HG03135 (cell line): ENCODE data around the gene NCKAP5.

ENCODE experiments used
- ATAC-seq: cut with Tn5 transposase; IDR thresholded peaks from one replicate; pipeline ENCODE4 v1.9.1; 2021; ENCODE audit warnings: mild to moderate bottlenecking, moderate library complexity; ENCODE audit not compliant: unreplicated experiment

NCKAP5 gene

DNA sequence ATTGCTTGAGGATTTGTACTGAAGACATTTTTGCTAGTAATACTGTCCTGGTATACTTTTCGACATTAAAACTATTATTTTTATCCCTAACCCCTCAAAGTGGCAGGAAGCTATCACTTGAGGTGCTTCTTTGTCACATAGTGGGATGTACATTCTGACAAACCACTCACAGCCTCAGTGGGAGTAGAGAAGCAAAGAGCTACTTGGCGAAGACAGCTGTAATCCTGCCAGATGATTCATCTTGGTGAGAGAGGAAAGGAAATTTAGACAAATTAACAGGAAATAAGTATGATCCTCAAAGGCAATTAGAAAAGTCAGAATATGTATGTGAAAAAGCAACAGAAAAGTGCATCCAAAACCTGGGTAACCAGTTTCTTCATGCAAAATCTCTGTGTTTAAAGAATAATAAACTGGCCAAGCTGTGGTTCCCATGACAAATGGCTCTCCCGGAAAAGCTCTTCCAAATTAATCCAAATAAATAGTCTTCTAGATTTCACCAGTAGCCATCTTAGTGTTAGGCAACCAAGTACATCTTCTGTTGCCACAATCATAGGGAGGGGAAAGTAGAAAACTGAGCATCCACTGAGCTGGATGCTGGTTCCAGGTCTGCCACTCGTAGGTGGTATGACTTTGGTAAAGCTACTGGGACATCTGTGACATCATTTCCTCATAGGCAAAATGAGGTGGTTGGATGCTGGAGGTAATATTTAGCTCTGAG, 590.3 kb downstream of the NCKAP5 start:
- no peak for ATAC-seq

DNA sequence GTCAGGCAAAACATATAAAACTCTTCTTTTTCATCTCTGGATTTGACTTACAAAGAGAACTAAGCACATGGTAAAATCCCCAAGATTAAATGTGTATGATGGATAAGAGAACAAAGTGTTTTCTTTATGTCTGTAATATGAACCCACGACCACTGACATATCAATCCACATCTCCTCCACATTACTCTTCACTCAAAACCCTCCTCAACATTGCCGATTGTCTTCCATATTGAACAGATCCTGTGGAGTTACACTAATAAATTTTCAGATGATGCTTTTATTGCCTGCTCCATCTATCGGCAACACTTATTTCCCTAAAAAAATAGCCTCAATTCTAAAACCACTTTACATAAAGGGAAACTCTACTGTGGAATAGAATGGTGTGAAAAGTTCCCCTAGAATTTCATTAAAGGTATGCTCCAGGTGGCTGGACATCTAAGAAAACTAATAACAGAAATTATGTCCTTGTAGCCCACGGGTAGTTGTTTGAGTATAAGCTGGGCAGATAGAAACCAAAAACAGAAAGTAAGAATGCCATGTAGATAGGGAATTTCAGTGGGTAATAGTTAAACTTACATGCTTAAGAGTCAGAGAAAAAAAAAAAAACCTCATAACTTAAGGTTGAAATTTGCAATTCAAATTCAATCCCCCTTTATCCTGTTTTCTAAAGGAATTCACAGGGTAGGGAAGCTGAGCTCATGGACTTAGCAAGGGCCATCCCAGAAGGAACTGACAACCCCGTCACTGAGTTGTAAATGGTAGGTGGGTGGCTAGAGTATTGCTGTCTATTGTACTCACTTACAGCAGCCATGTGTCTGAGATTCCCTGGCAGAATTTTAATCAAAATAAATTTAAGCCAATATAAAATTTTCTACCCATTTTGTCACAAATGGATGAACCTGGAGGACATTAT, 592.8 kb downstream of the NCKAP5 start:
- ATAC-seq: no peak

DNA sequence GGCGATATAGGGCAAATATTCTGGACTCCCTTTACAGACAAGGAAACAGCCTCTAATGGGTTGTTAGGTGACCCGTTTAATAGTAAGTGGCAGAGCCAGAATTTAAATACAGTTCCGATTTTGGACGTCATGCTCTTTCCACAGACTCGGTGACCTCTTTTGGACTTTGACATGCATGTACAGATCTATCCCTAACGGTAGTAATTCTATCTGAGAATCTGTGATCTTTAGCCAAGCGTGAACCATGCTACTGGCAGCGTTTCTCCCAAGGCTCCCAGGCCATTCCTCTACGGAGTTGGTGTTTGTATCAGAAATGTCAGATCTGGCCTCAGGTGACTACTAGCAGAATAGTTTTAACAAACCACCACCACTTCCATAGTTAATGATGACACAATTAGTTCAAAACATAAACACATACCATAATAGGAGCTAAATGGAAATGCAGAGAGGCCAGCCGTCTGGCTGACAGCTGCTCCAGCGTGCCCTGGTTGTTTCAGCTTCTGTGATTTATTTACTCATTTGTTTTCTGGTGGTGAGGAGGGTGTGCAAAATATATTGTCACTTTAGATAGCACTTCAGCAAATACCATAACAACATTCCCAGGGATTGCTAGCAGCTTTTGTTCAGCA, 593.7 kb downstream of the NCKAP5 start:
- ATAC-seq: no peak

DNA sequence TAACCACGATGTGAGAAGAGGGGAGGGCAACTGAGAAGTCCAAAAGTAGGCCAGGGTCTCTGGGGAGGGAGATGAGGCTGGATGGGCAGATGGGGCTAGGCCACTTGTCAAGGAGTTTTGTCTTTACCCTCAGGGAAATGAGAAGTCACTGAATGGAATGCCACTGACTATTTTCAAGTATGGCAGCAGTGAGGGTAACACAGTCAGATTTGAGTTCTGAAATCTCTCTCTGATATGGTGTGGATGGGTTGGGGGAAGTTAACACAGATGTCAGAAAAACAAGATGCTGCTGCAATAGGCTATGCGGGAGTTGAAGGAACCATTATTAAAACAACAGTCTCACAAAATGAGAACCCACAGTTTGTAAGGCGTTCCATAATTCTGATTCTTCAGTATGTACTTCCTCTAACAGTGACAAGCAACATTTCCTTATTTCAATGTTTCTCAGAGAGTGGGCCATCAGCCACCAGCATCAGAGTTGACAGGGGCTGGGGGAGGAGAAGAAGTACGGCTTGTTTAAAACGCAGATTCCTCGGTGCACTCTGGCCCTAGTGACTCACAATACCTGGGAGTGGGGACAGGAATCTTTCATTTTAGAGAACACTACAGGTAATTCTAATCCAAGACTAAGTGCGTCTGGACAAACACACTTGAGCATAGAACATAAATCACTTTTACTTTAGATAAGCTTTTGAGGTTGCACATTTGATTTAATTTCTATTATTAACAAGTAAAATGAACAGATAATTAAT, 596.8 kb downstream of the NCKAP5 start:
- no peak for ATAC-seq

DNA sequence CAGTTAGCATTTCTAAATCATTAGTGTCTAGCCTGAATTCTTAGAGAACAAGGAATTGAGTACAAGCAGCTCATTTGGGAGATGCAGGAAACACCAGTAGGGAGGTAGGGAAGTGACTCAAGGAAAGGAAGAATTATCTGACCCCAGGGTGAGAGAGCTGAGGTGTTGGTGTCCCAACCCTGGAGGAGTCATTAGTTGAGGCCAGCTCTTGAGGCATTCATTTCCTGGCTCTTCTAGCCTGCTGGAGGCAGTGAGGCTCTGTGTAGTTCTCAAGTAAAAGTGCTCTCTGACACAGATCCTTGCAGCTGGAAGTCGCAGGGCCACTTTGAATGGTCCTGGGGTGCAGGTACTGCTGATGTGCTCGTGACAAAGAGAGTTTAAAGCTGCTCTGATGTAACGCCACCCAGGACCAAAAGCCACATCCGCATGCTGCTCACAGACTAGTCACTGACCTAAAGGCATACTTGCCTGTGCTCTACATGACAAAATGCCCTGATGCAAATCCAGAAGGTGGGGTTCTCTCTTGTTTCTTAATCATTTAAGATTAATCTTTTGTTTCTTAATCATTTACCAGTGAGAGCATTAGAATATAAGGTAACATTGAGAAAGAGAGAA, 598.8 kb downstream of the NCKAP5 start:
- no peak for ATAC-seq

DNA sequence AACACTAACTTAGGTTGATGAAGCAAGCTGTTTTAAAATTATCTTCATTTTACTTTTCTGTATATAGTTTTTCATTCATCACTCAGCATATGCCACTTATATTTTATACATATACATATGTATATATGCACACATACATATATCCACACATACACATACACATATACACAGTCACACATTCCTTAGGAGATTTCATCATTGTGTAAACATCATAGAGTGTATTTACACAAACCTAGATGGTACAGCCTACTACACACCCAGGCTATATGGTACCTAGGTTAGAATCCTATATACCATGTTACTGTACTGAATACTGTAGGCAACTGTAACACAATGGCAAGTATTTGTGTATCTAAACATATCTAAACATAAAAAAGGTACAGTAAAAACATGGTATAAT, 602.8 kb downstream of the NCKAP5 start:
- no peak for ATAC-seq

DNA sequence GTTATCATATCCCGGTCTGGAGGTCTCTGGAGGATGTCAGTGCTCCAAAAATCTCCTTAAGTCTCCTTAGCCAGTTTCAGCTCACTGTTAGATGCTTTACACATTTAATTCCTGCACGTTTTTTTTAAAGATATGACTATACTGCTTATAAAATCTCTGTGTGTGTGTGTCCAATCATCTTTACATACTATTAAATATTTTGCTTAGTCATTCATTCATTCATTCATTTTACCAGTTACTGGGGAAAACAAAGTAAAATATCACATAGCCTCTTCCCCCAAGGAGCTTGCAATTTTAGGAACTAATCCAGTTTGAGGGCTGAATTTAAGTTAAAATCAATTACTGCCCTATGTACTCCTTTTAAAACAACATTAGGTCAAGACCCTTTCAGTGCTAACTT, 605.1 kb downstream of the NCKAP5 start:
- ATAC-seq: no peak

DNA sequence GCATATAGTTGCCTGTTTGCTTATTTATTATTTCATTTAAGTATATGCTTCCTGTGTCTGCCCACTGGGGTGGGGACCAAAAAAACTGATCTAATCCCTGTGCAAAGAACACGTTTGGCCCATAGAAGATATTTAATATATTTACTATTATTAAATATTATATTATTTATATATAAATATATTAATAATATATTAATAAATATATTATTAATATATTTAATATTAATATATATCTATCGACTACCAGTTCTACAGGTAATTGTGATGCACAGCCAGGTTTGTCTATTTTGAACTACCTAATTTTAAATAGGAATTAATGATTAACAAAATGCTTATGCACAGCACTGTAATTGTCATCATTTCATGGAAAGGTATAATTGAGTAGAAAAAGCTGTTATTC, 609.4 kb downstream of the NCKAP5 start:
- ATAC-seq: no peak

DNA sequence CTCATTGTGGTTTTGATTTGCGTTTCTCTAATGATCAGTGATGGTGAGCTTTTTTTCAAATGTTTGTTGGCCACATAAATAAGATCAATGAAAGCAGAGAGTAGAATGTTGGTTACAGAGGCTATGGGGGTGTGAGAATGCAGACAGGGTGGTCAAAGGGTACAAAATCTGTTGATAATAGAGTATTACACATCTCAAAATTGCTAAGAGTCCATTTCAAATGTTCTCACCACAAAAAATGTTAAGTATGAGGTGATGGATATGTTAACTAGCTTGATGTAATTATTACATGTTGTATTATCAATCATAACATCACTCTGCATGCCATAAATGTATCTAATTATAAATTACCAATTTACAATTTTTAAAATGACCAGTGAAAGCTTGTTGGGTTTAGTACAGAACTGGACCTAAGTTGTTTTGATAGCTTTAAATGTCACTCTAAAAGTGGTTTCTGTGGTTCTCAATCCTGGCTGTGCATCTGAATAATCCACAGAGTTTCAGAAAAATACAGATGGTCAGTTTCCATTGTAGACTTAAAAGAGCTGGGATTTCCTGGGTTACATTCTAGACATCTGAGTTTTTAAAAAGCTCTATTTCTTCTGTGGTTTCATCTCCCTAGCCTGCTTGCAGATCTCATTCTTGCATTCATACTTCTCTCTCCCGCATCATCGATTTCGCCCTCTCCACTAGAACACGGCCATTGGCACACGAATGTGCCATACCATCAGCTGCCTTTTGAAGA, 612.2 kb downstream of the NCKAP5 start:
- no peak for ATAC-seq

DNA sequence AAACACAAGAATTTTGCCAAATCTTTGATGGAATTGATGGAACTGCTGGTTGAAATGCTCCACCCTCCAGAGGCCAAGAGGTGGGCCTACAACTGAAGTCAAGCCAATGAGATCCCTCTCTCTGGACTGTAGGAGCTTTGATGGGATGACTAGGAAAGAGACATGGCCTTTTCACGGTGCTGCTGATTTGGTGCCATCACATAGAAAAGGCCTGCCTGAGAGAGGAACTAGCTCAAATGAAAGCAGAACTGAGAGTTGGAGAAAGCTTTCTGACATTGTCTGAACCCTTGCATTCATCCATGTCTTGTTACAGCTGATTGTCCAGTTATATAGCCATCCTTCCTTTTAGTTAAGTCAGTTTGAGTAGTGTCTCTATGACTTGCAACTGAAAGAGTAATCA, 614.5 kb downstream of the NCKAP5 start:
- ATAC-seq: peak; percentile 92

DNA sequence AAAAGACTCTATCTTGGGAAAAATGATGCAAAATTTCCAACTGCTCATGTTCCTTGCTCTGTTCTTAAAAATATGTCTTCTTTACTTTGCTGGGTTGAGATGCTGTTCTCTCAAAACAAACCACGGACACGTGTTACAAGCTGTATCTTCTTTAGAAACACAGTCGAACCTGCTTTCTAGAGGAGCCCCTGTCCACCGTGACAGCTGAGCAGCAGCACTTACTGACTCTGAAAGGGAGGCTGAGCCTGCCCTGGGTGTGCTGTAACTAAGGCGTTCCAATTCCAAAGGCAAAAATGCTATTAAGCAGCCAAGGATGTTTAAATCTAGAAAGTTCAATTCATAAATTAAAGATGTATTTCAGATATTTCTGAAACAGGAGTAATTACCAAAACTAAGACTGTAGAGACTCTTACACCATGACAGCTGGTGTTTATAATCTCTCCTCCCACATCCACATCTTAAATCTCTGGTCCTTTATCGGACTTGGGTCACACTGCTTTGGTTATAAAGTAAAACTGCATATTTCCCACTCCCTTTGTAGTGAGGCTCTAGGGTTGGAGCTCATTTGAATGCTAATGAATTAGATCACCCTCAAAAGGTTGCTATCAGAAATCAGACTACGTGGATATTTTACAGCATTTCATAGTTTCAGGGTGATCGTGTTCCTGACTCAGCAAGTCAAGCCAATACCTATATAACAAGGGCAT, 617.1 kb downstream of the NCKAP5 start:
- ATAC-seq: no peak

DNA sequence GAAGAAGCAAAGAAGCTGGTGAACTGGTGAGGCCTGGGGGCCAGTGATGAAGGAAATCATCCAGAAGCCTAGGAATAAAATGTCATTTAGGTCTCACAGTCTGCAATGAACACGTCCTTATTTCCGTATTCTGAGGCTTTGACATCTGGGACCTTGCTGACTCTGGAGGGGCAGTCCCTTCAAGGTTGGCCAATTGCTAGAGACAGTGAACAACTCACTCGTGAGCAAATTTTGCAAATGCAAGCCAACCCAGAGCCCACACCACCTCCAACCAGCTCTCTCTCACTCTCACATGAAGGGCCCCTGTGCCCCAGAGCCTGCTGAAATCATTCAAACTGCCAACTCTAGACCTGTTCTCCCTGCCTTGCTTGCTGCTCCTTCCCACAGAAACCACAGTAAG, 619.2 kb downstream of the NCKAP5 start:
- no peak for ATAC-seq

DNA sequence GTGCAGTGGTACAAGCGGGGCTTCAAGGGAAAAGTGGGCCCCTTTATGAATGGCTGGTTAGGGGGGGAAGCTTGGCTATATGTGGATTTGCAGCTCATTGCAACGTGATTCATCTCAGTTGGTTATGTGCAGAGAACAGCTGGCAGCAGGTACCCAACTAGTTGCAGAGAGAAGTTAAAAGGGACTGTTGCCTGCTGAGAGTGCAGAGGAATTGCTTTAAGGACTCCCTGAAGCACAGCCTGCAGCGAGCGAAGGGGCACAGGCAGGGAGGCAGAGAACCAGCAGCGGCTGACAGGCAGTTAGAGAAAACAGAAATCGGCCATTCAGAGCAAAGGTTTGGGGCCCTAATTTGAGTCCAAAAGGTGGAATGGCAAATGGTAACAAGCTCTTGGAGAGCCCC, 620.1 kb downstream of the NCKAP5 start:
- no peak for ATAC-seq

DNA sequence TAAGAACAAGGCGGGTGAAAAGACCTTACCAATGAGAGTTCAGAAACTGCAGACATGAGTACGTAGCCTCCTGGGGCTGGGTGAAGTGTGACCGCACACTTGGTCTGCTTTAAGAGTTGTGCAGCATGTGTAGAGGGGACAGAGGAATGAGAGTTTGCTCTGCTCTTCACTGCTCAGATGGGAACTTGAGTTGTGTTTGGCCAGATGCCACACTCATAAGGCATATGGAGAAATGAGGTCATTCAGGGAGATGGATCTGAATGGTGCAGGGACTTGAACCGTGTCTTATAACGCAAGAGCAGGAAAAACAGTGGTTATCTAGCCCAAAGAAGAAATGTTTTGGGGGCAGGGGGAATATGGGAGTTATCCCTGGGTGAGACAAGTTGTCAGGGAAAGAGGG, 624.4 kb downstream of the NCKAP5 start:
- no peak for ATAC-seq

DNA sequence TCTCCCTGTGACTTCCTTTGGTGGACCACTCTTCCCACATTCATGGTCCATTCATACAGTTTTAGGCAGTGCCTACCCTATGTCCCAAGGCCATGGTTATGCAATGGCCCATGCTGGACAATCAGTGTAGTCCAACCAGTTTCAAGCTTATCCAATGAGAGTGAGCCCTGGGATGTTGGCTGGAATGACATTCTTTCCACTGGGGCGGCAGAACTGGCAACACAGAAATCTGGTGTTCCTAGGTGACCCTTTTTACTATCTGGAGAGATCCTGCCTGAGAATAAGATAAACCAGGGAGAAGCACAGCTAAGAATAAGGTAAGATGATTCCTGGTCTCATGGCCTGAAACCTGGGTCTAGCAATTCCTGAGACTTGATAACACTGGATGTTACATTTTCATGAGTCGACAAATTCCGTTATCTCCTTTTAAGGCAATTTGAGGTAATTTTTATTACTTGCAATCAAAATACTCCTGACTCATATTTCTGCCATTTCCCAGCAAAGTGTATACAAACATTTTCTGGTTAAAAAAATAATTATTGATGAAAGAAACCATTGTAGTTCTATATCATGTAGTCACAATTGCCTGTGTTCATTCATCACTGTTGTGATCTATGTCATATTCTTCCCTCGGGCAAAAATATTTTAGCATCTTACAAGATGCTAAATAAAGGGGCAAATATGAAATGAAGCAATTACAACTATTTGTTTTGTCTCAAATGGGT, 626.8 kb downstream of the NCKAP5 start:
- ATAC-seq: no peak

DNA sequence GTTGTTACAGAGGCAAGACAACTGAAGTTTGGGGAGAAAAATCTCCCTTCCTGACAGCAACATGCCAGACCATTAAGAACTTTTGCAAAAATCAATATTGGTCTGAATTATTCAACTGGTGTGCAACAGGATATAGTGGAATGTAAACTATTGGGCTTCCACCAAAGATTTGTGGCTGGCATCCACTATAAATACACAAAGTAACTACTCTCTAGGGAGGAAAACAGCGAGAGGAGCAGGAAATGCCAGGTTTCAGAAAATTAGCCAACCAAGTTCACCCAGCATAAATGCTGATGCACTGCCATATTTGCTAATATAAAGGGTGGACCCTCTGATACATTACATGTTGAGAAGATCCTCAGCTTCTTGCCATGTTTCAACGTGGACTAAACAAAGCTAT, 630.6 kb downstream of the NCKAP5 start:
- no peak for ATAC-seq

DNA sequence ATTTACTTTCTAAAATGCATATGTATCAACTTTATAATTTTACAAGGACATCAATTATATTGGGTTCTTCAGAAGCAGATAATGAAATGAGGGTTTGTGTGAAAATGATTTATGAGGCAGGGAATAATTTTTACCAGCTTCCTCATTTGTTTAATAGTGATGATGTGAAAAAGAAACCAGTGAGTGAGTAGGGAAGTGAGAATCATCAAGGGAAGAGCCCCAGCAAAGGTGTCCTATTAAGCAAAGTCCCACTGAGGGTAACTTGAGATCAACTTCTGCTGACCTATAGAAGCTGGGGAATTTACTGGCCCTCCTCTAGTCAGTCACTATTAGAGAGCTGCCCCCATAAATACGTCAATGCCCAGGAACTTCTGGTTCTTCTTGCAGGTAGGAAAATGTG, 631.5 kb downstream of the NCKAP5 start:
- ATAC-seq: no peak

DNA sequence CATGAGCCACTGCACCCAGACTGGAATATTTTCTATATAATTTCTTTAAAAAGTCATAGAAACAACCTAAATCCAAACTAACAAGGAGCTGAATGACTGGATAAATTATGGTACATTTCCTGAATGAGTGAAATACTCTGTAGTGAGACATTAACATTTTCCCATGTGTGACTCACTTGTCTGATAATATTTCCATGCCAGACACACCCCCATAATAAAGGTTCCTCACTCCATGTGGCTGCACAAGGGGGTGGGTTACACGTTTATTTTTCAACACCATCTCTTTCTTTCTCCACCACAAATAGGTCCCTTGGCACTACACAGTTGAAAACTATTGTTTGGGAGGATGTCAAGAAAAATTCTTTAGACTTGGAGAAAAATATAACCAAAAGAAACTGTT, 632.0 kb downstream of the NCKAP5 start:
- ATAC-seq: no peak

DNA sequence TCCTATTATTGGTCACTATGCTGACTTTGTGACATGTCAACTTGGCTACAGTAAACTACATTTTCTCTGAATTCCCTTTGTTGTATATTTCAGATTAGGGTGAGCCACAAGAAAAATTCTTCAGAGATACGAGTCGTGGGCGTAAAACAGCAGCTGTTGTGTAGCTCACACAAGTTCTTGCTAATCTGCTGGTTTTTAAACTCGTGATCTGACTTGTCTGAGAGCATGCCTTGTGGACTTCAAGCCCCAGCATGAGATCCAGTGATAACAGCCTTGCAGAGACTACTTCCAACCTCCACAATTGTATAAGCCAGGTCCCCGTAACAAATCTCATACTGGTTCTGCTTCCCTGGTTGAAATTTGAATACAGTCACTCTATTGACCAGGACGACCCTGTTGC, 638.5 kb downstream of the NCKAP5 start:
- no peak for ATAC-seq
